Tibial artery (tissue), 4 donors: ENCODE data around the gene KCNH1.

Experiments used
- DNase-seq, 2 donors: peaks; one replicate each; pipeline ENCODE4 v3.0.0-alpha.2; 2019
- H3K27ac ChIP-seq, 2 donors: fragments of 200-600 bp; sonication (generic) in 1 of 2; 1 replicate in 1 of 2; 2 replicates in 1 of 2; pipeline ENCODE4 v1.5.1; 2018 to 2019; ENCODE audit warnings: mild to moderate bottlenecking in 1 of 2
- H3K27me3 ChIP-seq, 2 donors: fragments of 200-600 bp; sonication (generic) in 1 of 2; one replicate each; pipeline versions ENCODE4 v1.5.1 to v1.6.0; 2016 to 2019
- H3K36me3 ChIP-seq, 3 donors: fragments of 200-600 bp; sonication (generic) in 2 of 3; one replicate each; pipeline ENCODE4 v1.5.1; 2016 to 2019; ENCODE audit warnings: mild to moderate bottlenecking in 2 of 3
- H3K4me1 ChIP-seq, 4 donors: fragments of 200-600 bp; sonication (generic) in 2 of 4; 1 replicate in 3 of 4; 2 replicates in 1 of 4; pipeline ENCODE4 v1.5.1; 2016 to 2019
- H3K4me3 ChIP-seq, 2 donors: fragments of 200-600 bp; sonication (generic) in 1 of 2; 1 replicate in 1 of 2; 2 replicates in 1 of 2; pipeline ENCODE4 v1.5.1; 2018 to 2019; ENCODE audit warnings: mild to moderate bottlenecking in 2 of 2
- H3K9me3 ChIP-seq, 3 donors: fragments of 200-600 bp; sonication (generic) in 1 of 3; one replicate each; pipeline ENCODE4 v1.5.1; 2016 to 2019
- intact Hi-C: fragments of 100-400 bp; cut with DNase I; formaldehyde crosslinking; loops from one replicate; pipeline ENCODE4 v1.15.0; 2023; ENCODE audit warnings: low total_unique reads
- TF ChIP-seq, protein P1 (sequence below), 2 experiments: fragments of 200-600 bp in 1 of 2; fragments of 450-650 bp in 1 of 2; IDR thresholded peaks; one replicate each; pipeline ENCODE4 v1.5.1; 2017 to 2019; ENCODE audit warnings: antibody characterized with exemption in 2 of 2, mild to moderate bottlenecking in 1 of 2, moderate library complexity in 1 of 2

KCNH1 gene

GRCh38 chr1:210703593-210703992 is 430.4 kb downstream of the KCNH1 start:
- Histone ChIP-seq H3K4me1 (no peaks in the 10 kb centered on the region), H3K27me3 (no peaks in the 10 kb centered on the region), H3K9me3 (no peaks in the 10 kb centered on the region), H3K4me3 (no peak overlapping the region), H3K36me3 (no peaks in the 10 kb centered on the region), H3K27ac (no peak overlapping the region)
- TF ChIP-seq, protein P1, sequence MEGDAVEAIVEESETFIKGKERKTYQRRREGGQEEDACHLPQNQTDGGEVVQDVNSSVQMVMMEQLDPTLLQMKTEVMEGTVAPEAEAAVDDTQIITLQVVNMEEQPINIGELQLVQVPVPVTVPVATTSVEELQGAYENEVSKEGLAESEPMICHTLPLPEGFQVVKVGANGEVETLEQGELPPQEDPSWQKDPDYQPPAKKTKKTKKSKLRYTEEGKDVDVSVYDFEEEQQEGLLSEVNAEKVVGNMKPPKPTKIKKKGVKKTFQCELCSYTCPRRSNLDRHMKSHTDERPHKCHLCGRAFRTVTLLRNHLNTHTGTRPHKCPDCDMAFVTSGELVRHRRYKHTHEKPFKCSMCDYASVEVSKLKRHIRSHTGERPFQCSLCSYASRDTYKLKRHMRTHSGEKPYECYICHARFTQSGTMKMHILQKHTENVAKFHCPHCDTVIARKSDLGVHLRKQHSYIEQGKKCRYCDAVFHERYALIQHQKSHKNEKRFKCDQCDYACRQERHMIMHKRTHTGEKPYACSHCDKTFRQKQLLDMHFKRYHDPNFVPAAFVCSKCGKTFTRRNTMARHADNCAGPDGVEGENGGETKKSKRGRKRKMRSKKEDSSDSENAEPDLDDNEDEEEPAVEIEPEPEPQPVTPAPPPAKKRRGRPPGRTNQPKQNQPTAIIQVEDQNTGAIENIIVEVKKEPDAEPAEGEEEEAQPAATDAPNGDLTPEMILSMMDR (IDR thresholded peaks at IDR 0.05), result no peak
- no peak for DNase-seq
- intact Hi-C loops, result no loop called here

GRCh38 chr1:210702506-210702905 is 431.4 kb downstream of the KCNH1 start:
- no peaks in the 10 kb centered on the region for H3K9me3 ChIP-seq
- DNase-seq, result no peak
- TF ChIP-seq, protein P1 (IDR thresholded peaks at IDR 0.05), result no peak
- no peaks in the 10 kb centered on the region for H3K4me1 ChIP-seq
- no peak overlapping the region for H3K27ac ChIP-seq
- no peaks in the 10 kb centered on the region for H3K27me3 ChIP-seq
- H3K36me3 ChIP-seq, result no peaks in the 10 kb centered on the region
- intact Hi-C loops, result no loop called here
- H3K4me3 ChIP-seq, result no peak overlapping the region

DNA sequence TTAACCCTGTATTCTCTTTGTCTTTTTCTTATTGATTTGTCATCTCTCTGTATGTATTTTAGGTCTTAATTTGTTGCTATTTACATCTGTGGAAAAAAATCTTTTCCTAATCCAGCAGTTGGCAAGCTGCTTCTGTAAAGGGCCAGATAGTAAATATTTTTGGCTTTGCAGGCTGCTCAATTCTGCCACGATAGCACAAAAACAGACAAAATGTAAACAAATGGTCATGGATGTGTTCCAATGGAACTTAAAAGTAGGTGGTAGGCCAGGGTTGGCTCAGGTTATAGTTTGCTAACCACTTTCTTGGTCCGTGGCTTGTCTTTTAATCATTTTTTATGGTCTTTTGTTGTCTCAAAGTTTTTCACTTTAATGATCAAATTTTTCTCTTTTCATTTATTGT is 433.4 kb downstream of the KCNH1 start:
- Histone ChIP-seq H3K27ac (no peak overlapping the region), H3K4me3 (no peak overlapping the region), H3K27me3 (no peaks in the 10 kb centered on the region), H3K9me3 (no peaks in the 10 kb centered on the region), H3K4me1 (no peaks in the 10 kb centered on the region), H3K36me3 (no peaks in the 10 kb centered on the region)
- intact Hi-C loops, result no loop called here
- no peak for DNase-seq
- TF ChIP-seq, protein P1 (IDR thresholded peaks at IDR 0.05), result no peak

DNA sequence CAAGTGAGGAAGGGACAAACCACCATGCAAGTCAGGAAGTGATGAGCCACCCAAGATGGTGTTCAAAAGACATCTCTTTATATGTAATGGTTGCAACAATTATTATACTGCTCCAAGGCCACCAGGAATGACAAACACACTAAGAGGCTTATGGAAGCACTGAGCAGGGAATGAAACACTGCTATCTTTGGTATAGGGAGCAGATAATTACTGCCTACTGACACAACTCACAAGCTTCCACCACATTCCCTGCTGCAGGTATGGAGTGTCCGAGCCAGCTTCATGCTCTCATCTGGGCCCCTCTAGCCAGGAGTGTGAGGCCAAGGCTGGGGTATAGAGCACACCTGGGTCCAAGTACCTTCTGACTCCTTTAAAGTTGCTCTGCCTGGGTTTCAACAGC is 433.9 kb downstream of the KCNH1 start:
- H3K4me1 ChIP-seq, result no peaks in the 10 kb centered on the region
- H3K36me3 ChIP-seq, result no peaks in the 10 kb centered on the region
- H3K27ac ChIP-seq, result no peak overlapping the region
- H3K4me3 ChIP-seq, result no peak overlapping the region
- no peak for DNase-seq
- no peaks in the 10 kb centered on the region for H3K9me3 ChIP-seq
- intact Hi-C loops, result no loop called here
- TF ChIP-seq, protein P1 (IDR thresholded peaks at IDR 0.05), result no peak
- no peaks in the 10 kb centered on the region for H3K27me3 ChIP-seq

- no peaks in the 10 kb centered on the region for H3K9me3 ChIP-seq
- no peaks in the 10 kb centered on the region for H3K4me1 ChIP-seq
- intact Hi-C loops, result no loop called here
- H3K36me3 ChIP-seq, result no peaks in the 10 kb centered on the region
- H3K4me3 ChIP-seq, result no peak overlapping the region
- DNase-seq, result no peak
- no peak overlapping the region for H3K27ac ChIP-seq
- H3K27me3 ChIP-seq, result no peaks in the 10 kb centered on the region
- TF ChIP-seq, protein P1 (IDR thresholded peaks at IDR 0.05), result no peak
These were observed 435.3 kb downstream of the KCNH1 start for GRCh38 chr1:210698661-210699060.

GRCh38 chr1:210697185-210697584 is 436.8 kb downstream of the KCNH1 start:
- Histone ChIP-seq H3K4me1 (no peaks in the 10 kb centered on the region), H3K9me3 (no peaks in the 10 kb centered on the region), H3K4me3 (no peak overlapping the region), H3K27me3 (no peaks in the 10 kb centered on the region), H3K27ac (no peak overlapping the region), H3K36me3 (no peaks in the 10 kb centered on the region)
- intact Hi-C loops, result no loop called here
- DNase-seq, result no peak
- TF ChIP-seq, protein P1 (IDR thresholded peaks at IDR 0.05), result no peak
